ENCODE results near the gene AKAP6. TPM values are rescaled to one million over a fixed set of nuclear protein-coding genes. Genes with fewer than 3 reads are reported as not detected.

AKAP6 gene
- total and polyA plus RNA-seq, 10 of the 15 experiments (the other 5 are each of a cell fraction or from before 2014, with no cell fraction given), result 0.35 to 5.9 (median 2.2) TPM

GRCh38 chr14:32727832-32728231, 398.7 kb downstream of the AKAP6 start:
- SMC1A ChIA-PET (ENCODE audit: uncharacterized antibody, unreplicated experiment), result no interaction called here
- intact Hi-C loops (cut with micrococcal nuclease; ENCODE audit: unreplicated experiment), result no loop called here
- BruUV-seq (replicated peaks), result no TSS peak

DNA sequence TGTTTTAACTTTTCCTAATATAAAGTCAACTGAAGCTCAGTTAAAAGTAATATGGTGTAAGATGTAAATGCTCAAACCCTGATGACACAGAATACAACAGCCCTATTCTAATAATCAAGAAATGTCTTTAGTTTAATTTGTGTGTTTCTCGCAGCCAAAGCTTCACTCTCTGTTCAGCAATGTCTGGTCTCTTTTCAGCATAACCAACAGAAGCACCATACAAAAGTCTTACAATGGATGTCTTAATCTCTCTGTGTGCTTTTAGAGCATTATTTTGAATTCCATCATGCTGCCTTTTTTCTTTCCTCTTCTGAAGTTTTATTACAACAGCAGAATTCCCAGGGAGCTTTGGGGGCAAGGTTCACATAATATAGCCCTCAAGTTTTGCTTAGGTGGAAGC, 399.4 kb downstream of the AKAP6 start:
- in situ Hi-C loops (cut with MboI), result no loop called here
- no peak for FAIRE-seq
- TF ChIP-seq RAD51 (IDR thresholded peaks at IDR 0.05) (no peak), NBN (IDR thresholded peaks at IDR 0.05) (no peak), POU2F2 (IDR thresholded peaks at IDR 0.05; ENCODE audit: borderline replicate concordance, low read depth, low read length) (no peak)
- DNase-seq (ENCODE audit: low read depth, low spot score), result no peak
- H3K4me1 ChIP-seq (ENCODE audit: control insufficient read depth, insufficient read depth, low read length), result no peaks in the 10 kb centered on the region
- ATAC-seq, result no peak
- no peak overlapping the region for H3K9ac ChIP-seq (ENCODE audit: control insufficient read depth, insufficient read depth, low read length)
- ChIA-PET RAD21 (ENCODE audit: unreplicated experiment) (no interaction called here), POLR2A (no interaction called here), SMC1A (ENCODE audit: uncharacterized antibody, unreplicated experiment) (no interaction called here), CTCF (no interaction called here)
- H4K20me1 ChIP-seq (ENCODE audit: control insufficient read depth, insufficient read depth), result no peaks in the 10 kb centered on the region
- H3K27ac ChIP-seq (ENCODE audit: control insufficient read depth, insufficient read depth), result no peak overlapping the region
- no peak overlapping the region for H3K4me3 ChIP-seq
- no peak overlapping the region for H2AFZ ChIP-seq (ENCODE audit: control insufficient read depth, low read depth, low read length)
- no peaks in the 10 kb centered on the region for H3K79me2 ChIP-seq (ENCODE audit: control insufficient read depth, insufficient read depth, low read length)
- no peak overlapping the region for H3K4me2 ChIP-seq (ENCODE audit: control insufficient read depth, insufficient read depth)
- WGBS (ENCODE audit: insufficient coverage, insufficient replicate concordance, low lambda C conversion rate, missing lambda C conversion rate), result 0% methylated on average over 1 of the region's 1 CpG
- no peaks in the 10 kb centered on the region for H3K27me3 ChIP-seq (replicated peaks in 1 of 2; ENCODE audit: control insufficient read depth in 2 of 2, insufficient read depth in 2 of 2, low read length in 1 of 2)
- no peaks in the 10 kb centered on the region for H3K36me3 ChIP-seq (ENCODE audit: control insufficient read depth in 2 of 2, insufficient read depth in 2 of 2, low read length in 1 of 2)
- no peaks in the 10 kb centered on the region for H3K9me3 ChIP-seq (replicated peaks; ENCODE audit: control insufficient read depth, insufficient read depth, low read length)
- no TSS peak for BruUV-seq (replicated peaks)
- intact Hi-C loops (cut with micrococcal nuclease; ENCODE audit: unreplicated experiment), result no loop called here

More at GRCh38 chr14:32727832-32728231, 398.7 kb downstream of the AKAP6 start:
- TF ChIP-seq IKZF2 (IDR thresholded peaks at IDR 0.05) (no peak), SMARCA5 (IDR thresholded peaks at IDR 0.05) (no peak), EGR1 (IDR thresholded peaks at IDR 0.05; ENCODE audit: borderline replicate concordance in 1 of 2, low read depth in 2 of 2, low read length in 2 of 2) (no peak), FOS (IDR thresholded peaks at IDR 0.05; ENCODE audit: borderline replicate concordance, extremely low read depth, insufficient read length) (no peak), MTA2 (IDR thresholded peaks at IDR 0.05; ENCODE audit: low read depth) (no peak), FOXK2 (IDR thresholded peaks at IDR 0.05) (no peak), SUZ12 (IDR thresholded peaks at IDR 0.05; ENCODE audit: unreplicated experiment) (no peak), USF2 (IDR thresholded peaks at IDR 0.05; ENCODE audit: borderline replicate concordance, low read depth, low read length) (no peak), KAT2A (conservative IDR thresholded peaks at IDR 0.05; ENCODE audit: control insufficient read depth, low read depth, low read length) (no peak), RBBP5 (conservative IDR thresholded peaks at IDR 0.05) (no peak), POLR2AphosphoS2 (IDR thresholded peaks at IDR 0.05; ENCODE audit: low read depth, low read length) (no peak), ZNF207 (IDR thresholded peaks at IDR 0.05; ENCODE audit: borderline replicate concordance) (no peak), TBL1XR1 (IDR thresholded peaks at IDR 0.05; ENCODE audit: low read depth, low read length) (no peak)
- ATAC-seq, result no peak
- H2AFZ ChIP-seq (ENCODE audit: control insufficient read depth, low read depth, low read length), result no peak overlapping the region
- H3K4me1 ChIP-seq (ENCODE audit: control insufficient read depth, insufficient read depth, low read length), result no peaks in the 10 kb centered on the region
- H3K4me3 ChIP-seq, result no peak overlapping the region
- H3K9ac ChIP-seq (ENCODE audit: control insufficient read depth, insufficient read depth, low read length), result no peak overlapping the region
- H3K4me2 ChIP-seq (ENCODE audit: control insufficient read depth, insufficient read depth), result no peak overlapping the region
- ChIA-PET CTCF (no interaction called here), POLR2A (no interaction called here), RAD21 (ENCODE audit: unreplicated experiment) (no interaction called here)
- 18% methylated on average over 5 of the region's 5 CpGs for WGBS (ENCODE audit: insufficient coverage, insufficient replicate concordance, low lambda C conversion rate, missing lambda C conversion rate)
- no peaks in the 10 kb centered on the region for H3K9me3 ChIP-seq (replicated peaks; ENCODE audit: control insufficient read depth, insufficient read depth, low read length)
- in situ Hi-C loops (cut with MboI), result no loop called here
- no peaks in the 10 kb centered on the region for H4K20me1 ChIP-seq (ENCODE audit: control insufficient read depth, insufficient read depth)
- FAIRE-seq, result no peak
- H3K79me2 ChIP-seq (ENCODE audit: control insufficient read depth, insufficient read depth, low read length), result no peaks in the 10 kb centered on the region
- H3K36me3 ChIP-seq (ENCODE audit: control insufficient read depth in 2 of 2, insufficient read depth in 2 of 2, low read length in 1 of 2), result no peaks in the 10 kb centered on the region
- H3K27me3 ChIP-seq (replicated peaks in 1 of 2; ENCODE audit: control insufficient read depth in 2 of 2, insufficient read depth in 2 of 2, low read length in 1 of 2), result no peaks in the 10 kb centered on the region
- no peak overlapping the region for H3K27ac ChIP-seq (ENCODE audit: control insufficient read depth, insufficient read depth)
- no peak for DNase-seq (ENCODE audit: low read depth, low spot score)
